Cortex of kidney (tissue), 1 donor: ENCODE data around the gene TRIM13.

Experiments
- DNase-seq: peaks from one replicate; lab custom pipeline; 2025; lab: John Stamatoyannopoulos, UW

TRIM13 gene

GRCh38 chr13:50065712-50066111 is 68.9 kb downstream of the TRIM13 start:
- DNase-seq: no peak
